Activated naive CD8-positive, alpha-beta T cell treated with anti-CD3 and anti-CD28 coated beads, Interleukin-2, amount 50 U/mL, for 16 hours (primary cell): ENCODE results near the gene ZC4H2.
A peak's percentile ranks its signal among the peaks of the same experiment; 100 is the strongest.
"Not testable (repeated sequence)": the region's sequence is repeated elsewhere in the genome, so short reads cannot be mapped to it uniquely, and the experiment has no call there.

Experiments
- DNase-seq: peaks from one replicate; pipeline ENCODE4 v3.0.0-alpha.2; 2020; ENCODE audit warnings: low read depth, low spot score

ZC4H2 gene

GRCh38 chrX:64975989-64976672 is at the start of gene ZC4H2:
Gene ZC4H2 (minus strand): TSS chrX:64976450. CDS start chrX:64976377, 73 bp downstream.
- peak; percentile 16 for DNase-seq

GRCh38 chrX:65017451-65017850 is 41.2 kb upstream of the ZC4H2 start:
- DNase-seq: no peak

- DNase-seq: no peak
Observed at GRCh38 chrX:65014230-65014629, 38.0 kb upstream of the ZC4H2 start.

- no peak for DNase-seq
Observed at GRCh38 chrX:65009459-65009858, 33.2 kb upstream of the ZC4H2 start.

- not testable (repeated sequence) for DNase-seq
Observed at GRCh38 chrX:65002208-65002607, 26.0 kb upstream of the ZC4H2 start.

GRCh38 chrX:64996805-64997204 is 20.6 kb upstream of the ZC4H2 start:
- DNase-seq: no peak

GRCh38 chrX:64994131-64994798 is 18.0 kb upstream of the ZC4H2 start:
- no peak for DNase-seq

- DNase-seq: no peak
Observed at GRCh38 chrX:64977830-64978229, 1.6 kb upstream of the ZC4H2 start.

- DNase-seq: no peak
Observed at GRCh38 chrX:64977051-64977450, 801 bp upstream of the ZC4H2 start.

GRCh38 chrX:64976673-64977040 is 407 bp upstream of the ZC4H2 start:
- DNase-seq: no peak

GRCh38 chrX:64975491-64975890 is 759 bp downstream of the ZC4H2 start:
- no peak for DNase-seq

GRCh38 chrX:64925480-64925879 is 50.8 kb downstream of the ZC4H2 start:
- no peak for DNase-seq

- DNase-seq: no peak
Observed at GRCh38 chrX:64908121-64908520, 68.1 kb downstream of the ZC4H2 start.

- DNase-seq: no peak
Observed at GRCh38 chrX:64894454-64895038, 81.7 kb downstream of the ZC4H2 start.

- no peak for DNase-seq
Observed at GRCh38 chrX:64885850-64886249, 90.4 kb downstream of the ZC4H2 start.

- not testable (repeated sequence) for DNase-seq
Observed at GRCh38 chrX:64878709-64879108, 97.5 kb downstream of the ZC4H2 start.

- DNase-seq: no peak
Observed at GRCh38 chrX:64867217-64867616, 109.0 kb downstream of the ZC4H2 start.
